Psoas muscle (tissue), 8 donors: Measurements from ENCODE around the gene FGFR1OP2. TPM values are rescaled to one million over a fixed set of nuclear protein-coding genes. Genes with fewer than 3 reads are reported as not detected.

Experiments
- ATAC-seq, 4 donors: fragments of 200-7000 bp; cut with Tn5 transposase; one replicate each; pipeline ENCODE4 v1.9.1; 2020; ENCODE audit warnings: moderate library complexity in 3 of 4, mild to moderate bottlenecking in 2 of 4
- DNase-seq, 2 donors: peaks; one replicate each; pipeline ENCODE4 v3.0.0-alpha.2; 2020
- H3K27ac ChIP-seq: fragments of 200-600 bp; one replicate; pipeline ENCODE4 v1.8.0; 2022
- H3K27me3 ChIP-seq, 3 donors: fragments of 200-600 bp in 1 of 3; one replicate each; pipeline versions ENCODE4 v1.6.1 to v1.8.0; 2013 to 2022; ENCODE audit warnings: low read length in 2 of 3, mild to moderate bottlenecking in 2 of 3, moderate library complexity in 1 of 3; ENCODE audit not compliant: insufficient read depth in 3 of 3
- H3K36me3 ChIP-seq, 2 donors: fragments of 200-600 bp in 1 of 2; one replicate each; pipeline versions ENCODE4 v1.6.1 to v1.8.0; 2013 to 2022; ENCODE audit warnings: low read depth in 1 of 2, mild to moderate bottlenecking in 1 of 2, moderate library complexity in 1 of 2; ENCODE audit not compliant: insufficient read depth in 1 of 2
- H3K4me1 ChIP-seq: fragments of 200-600 bp; one replicate; pipeline ENCODE4 v1.8.0; 2022
- H3K4me3 ChIP-seq: fragments of 200-600 bp; one replicate; pipeline ENCODE4 v1.8.0; 2022; ENCODE audit warnings: mild to moderate bottlenecking
- H3K9me3 ChIP-seq: fragments of 200-600 bp; one replicate; pipeline ENCODE4 v1.8.0; 2022
- CTCF ChIP-seq: fragments of 200-600 bp; IDR thresholded peaks from one replicate; pipeline ENCODE4 v1.8.0; 2022; ENCODE audit warnings: antibody characterized with exemption
- WGBS, 3 donors: extraction: QIAGEN DNeasy Blood & Tissue Kit; methylation state at CpG; one replicate each; pipeline versions ENCODE4 v1.1.6 to v1.1.7; 2013; 5-methylcytosine and 5-hydroxymethylcytosine counted together
- intact Hi-C, 2 donors: fragments of 100-400 bp; cut with DNase I; formaldehyde crosslinking; loops; one replicate each; pipeline versions ENCODE4 v1.11.0 to v1.14.2; 2022
- long read RNA-seq, 2 donors: library from polyadenylated mRNA; unstranded; transcript quantifications; one replicate each; pipeline ENCODE4 v2.0.0, GENCODE V29; 2021
- polyA plus RNA-seq, 3 donors: library from polyadenylated mRNA; stranded (reverse); fragments of 200-250 nt; gene quantifications; one replicate each; pipeline ENCODE4 v1.2.3, GENCODE V29; 2013
- total RNA-seq, 4 donors: library from RNA; stranded (reverse); fragmentation: NEBNext Ultra II Directional in 2 of 4; extraction: Animal tissue kit (Norgen Biotek cat#: 25700) in 2 of 4; gene quantifications; one replicate each; pipeline versions ENCODE4 v1.2.1 to v1.2.4, GENCODE V29; 2021 to 2023
- donor health status: healthy with polysubstance abuse.
- donor health status: DM: no; HTN: no; CAD: no; lungs with moderate emphysema.
- donor health status: Bipolar disorder and iron deficiency.
- donor health status: healthy.
- donor health status: DM: yes; HTN: yes; CAD: no.
- donor health status: DM: no; HTN: no; CAD: no.
- donor health status: DM: no; HTN: no; CAD: no.
- donor health status: DM: yes; HTN: yes; CAD: no.

FGFR1OP2 gene
- 10 to 100 TPM; 26.0 to 31.3 (median 28.4) TPM for total RNA-seq
- polyA plus RNA-seq, result 10 to 100 TPM; 18.0 to 40.5 (median 20.7) TPM
- long read RNA-seq, donor 1, transcript FGFR1OP2-202 (6 exons, 2,790 nt), result minor isoform, 6 of 15 reads
- long read RNA-seq, donor 1, transcript FGFR1OP2-201 (7 exons, 2,924 nt), result major isoform, 7 of 15 reads
- long read RNA-seq, donor 1, partial matches to known transcripts, result 0 of 15 reads
- long read RNA-seq, donor 1, other reads (novel, unspliced or antisense), result 1 of 15 reads
- long read RNA-seq, donor 2, transcript FGFR1OP2-201 (7 exons, 2,924 nt), result major isoform, 23 of 45 reads
- long read RNA-seq, donor 2, transcript FGFR1OP2-202 (6 exons, 2,790 nt), result minor isoform, 16 of 45 reads
- long read RNA-seq, donor 2, partial matches to known transcripts, result 2 of 45 reads
- long read RNA-seq, donor 2, other reads (novel, unspliced or antisense), result 1 of 45 reads

GRCh38 chr12:26937863-26938700 lies at the start of gene FGFR1OP2, which contains the start of gene INTS13:
Gene FGFR1OP2 (plus strand): TSS chr12:26938470. CDS start chr12:26954159, 15,689 bp downstream.
Gene INTS13 (minus strand): TSS chr12:26937981. CDS start chr12:26936803, 1,178 bp downstream.
- Histone ChIP-seq H3K4me3 (peak within 1 kb of the TSS; percentile 76), H3K27ac (peak within 1 kb of the TSS; percentile 90), H3K9me3 (no peaks in the 10 kb centered on the region), H3K4me1 (peaks cover 53% of the 10 kb centered on the region), H3K27me3 (no peaks in the 10 kb centered on the region), H3K36me3 (peaks cover 0 to 9% of the 10 kb centered on the region in 2 donors)
- DNase-seq (peak; percentile 99 to 100), ATAC-seq (peak; percentile 95 to 97 (median 96))
- TF ChIP-seq CTCF, result no peak
- intact Hi-C loops, result loop anchor here (2.0 kb wide), 1 partner anchor 77 kb away; the partner anchor contains the start of gene TM7SF3 (in 2 of the 2)
- 0% methylated on average over 61 to 69 of the region's 69 CpGs for WGBS, 3 donors

- H3K4me3 ChIP-seq, result no peak overlapping the region
- intact Hi-C loops, result no loop called here
- no peaks in the 10 kb centered on the region for H3K36me3 ChIP-seq
- WGBS, 3 donors, result 74 to 77% (median 77%) methylated on average over 5 of the region's 5 CpGs
- peak in 1 of 4 donors; percentile 71 for ATAC-seq
- no peaks in the 10 kb centered on the region for H3K4me1 ChIP-seq
- no peak for TF ChIP-seq CTCF
- H3K9me3 ChIP-seq, result no peaks in the 10 kb centered on the region
- DNase-seq, result no peak
- H3K27ac ChIP-seq, result no peak overlapping the region
- no peaks in the 10 kb centered on the region for H3K27me3 ChIP-seq
These were observed 47.5 kb upstream of the FGFR1OP2 start for GRCh38 chr12:26890784-26891183.

GRCh38 chr12:26891704-26892103 lies 46.6 kb upstream of the FGFR1OP2 start:
- WGBS, 3 donors, result 38 to 85% (median 83%) methylated on average over 1 of the region's 1 CpG
- Histone ChIP-seq H3K27ac (no peak overlapping the region), H3K4me1 (no peaks in the 10 kb centered on the region), H3K9me3 (no peaks in the 10 kb centered on the region), H3K36me3 (no peaks in the 10 kb centered on the region), H3K4me3 (no peak overlapping the region), H3K27me3 (no peaks in the 10 kb centered on the region)
- DNase-seq (no peak), ATAC-seq (no peak)
- no peak for TF ChIP-seq CTCF
- intact Hi-C loops, result no loop called here

GRCh38 chr12:26895672-26896071 lies 42.6 kb upstream of the FGFR1OP2 start:
- Histone ChIP-seq H3K4me1 (no peaks in the 10 kb centered on the region), H3K36me3 (peaks cover 3 to 15% of the 10 kb centered on the region in 2 donors), H3K27me3 (no peaks in the 10 kb centered on the region), H3K9me3 (no peaks in the 10 kb centered on the region), H3K4me3 (no peak overlapping the region), H3K27ac (no peak overlapping the region)
- no peak for DNase-seq
- 70 to 84% (median 77%) methylated on average over 4 of the region's 4 CpGs for WGBS, 3 donors
- no peak for ATAC-seq
- intact Hi-C loops, result no loop called here
- TF ChIP-seq CTCF, result no peak
